Muscle of leg (tissue), 11 donors: ENCODE measurements around the gene MAML1. TPM values are rescaled to one million over a fixed set of nuclear protein-coding genes. Genes with fewer than 3 reads are reported as not detected.
"Not testable (repeated sequence)": the region's sequence is repeated elsewhere in the genome, so short reads cannot be mapped to it uniquely, and the experiment has no call there.

ENCODE experiments used
- DNase-seq: peaks from one replicate; pipeline ENCODE4 v3.0.0; 2013
- H3K27ac ChIP-seq: one replicate; pipeline ENCODE4 v1.5.1; 2013; ENCODE audit warnings: mild to moderate bottlenecking, low read length, control low read depth
- H3K27me3 ChIP-seq: one replicate; pipeline ENCODE4 v1.6.1; 2013; ENCODE audit warnings: low read length; ENCODE audit not compliant: control insufficient read depth, insufficient read depth
- H3K36me3 ChIP-seq: one replicate; pipeline ENCODE4 v1.6.1; 2013; ENCODE audit warnings: low read length; ENCODE audit not compliant: control insufficient read depth, insufficient read depth
- H3K4me1 ChIP-seq: one replicate; pipeline ENCODE4 v1.6.1; 2013; ENCODE audit warnings: low read length; ENCODE audit not compliant: control insufficient read depth, insufficient read depth
- H3K4me3 ChIP-seq: one replicate; pipeline ENCODE4 v1.5.1; 2013; ENCODE audit warnings: low read length, control low read depth
- H3K9me3 ChIP-seq: replicated peaks from 2 replicates; pipeline ENCODE4 v1.6.1; 2013; ENCODE audit warnings: low read depth, low read length; ENCODE audit not compliant: control insufficient read depth
- whole genome bisulfite sequencing: methylation state at CpG from one replicate; pipeline ENCODE4 v1.1.5; 2013; ENCODE audit warnings: missing lambda C conversion rate; ENCODE audit not compliant: insufficient coverage; 5-methylcytosine and 5-hydroxymethylcytosine counted together
- polyA plus RNA-seq, 8 donors: library from polyadenylated mRNA; unstranded; fragments of 120-200 nt; gene quantifications; one replicate each; pipeline versions ENCODE4 v1.2.1 to v1.2.3, GENCODE V29; 2013; ENCODE audit warnings: inconsistent platforms in 1 of 8, low replicate concordance in 1 of 8; ENCODE audit not compliant: insufficient read length in 8 of 8, insufficient read depth in 1 of 8
- total RNA-seq: library from RNA; stranded (reverse); fragments of 120-200 nt; gene quantifications from one replicate; pipeline ENCODE4 v1.2.4, GENCODE V29; 2013

The MAML1 gene
- total and polyA plus RNA-seq, 9 donors, result 11.3 to 35.1 (median 27.0) TPM

DNA sequence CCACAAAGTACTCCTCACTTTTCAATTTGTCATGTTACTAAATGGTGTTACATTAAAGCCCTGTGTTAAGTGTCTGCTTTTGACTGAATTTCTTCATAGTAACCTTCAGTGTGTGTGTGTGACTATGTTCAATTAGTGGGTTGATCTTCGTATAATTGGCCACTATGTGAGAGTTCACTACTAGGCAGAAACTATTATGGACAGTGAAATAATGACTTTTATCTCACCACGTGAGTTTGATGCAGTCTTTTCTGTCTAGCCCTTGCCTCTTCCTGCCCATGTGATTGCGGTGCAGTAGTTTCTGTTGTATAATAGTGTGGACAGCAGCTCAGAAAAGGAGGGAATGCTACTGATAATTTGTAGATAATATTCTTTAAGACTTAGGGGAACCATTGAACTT is 1.8 kb upstream of the MAML1 start:
- WGBS, result no CpG with 5 or more reads among the region's 3 CpGs
- Histone ChIP-seq H3K9me3 (no peaks in the 10 kb centered on the region), H3K36me3 (peaks cover 34% of the 10 kb centered on the region), H3K4me1 (peaks cover 21% of the 10 kb centered on the region), H3K27me3 (no peaks in the 10 kb centered on the region), H3K27ac (no peak overlapping the region), H3K4me3 (no peak overlapping the region)
- DNase-seq, result no peak

GRCh38 chr5:179731791-179732411 is 721 bp upstream of the MAML1 start:
- peak overlapping the region; percentile 28 for H3K4me3 ChIP-seq
- peak overlapping the region; percentile 65 for H3K27ac ChIP-seq
- WGBS, result 74% methylated on average over 7 of the region's 24 CpGs
- no peaks in the 10 kb centered on the region for H3K9me3 ChIP-seq
- no peak for DNase-seq
- peaks cover 22% of the 10 kb centered on the region for H3K4me1 ChIP-seq
- no peaks in the 10 kb centered on the region for H3K27me3 ChIP-seq
- H3K36me3 ChIP-seq, result peaks cover 28% of the 10 kb centered on the region

DNA sequence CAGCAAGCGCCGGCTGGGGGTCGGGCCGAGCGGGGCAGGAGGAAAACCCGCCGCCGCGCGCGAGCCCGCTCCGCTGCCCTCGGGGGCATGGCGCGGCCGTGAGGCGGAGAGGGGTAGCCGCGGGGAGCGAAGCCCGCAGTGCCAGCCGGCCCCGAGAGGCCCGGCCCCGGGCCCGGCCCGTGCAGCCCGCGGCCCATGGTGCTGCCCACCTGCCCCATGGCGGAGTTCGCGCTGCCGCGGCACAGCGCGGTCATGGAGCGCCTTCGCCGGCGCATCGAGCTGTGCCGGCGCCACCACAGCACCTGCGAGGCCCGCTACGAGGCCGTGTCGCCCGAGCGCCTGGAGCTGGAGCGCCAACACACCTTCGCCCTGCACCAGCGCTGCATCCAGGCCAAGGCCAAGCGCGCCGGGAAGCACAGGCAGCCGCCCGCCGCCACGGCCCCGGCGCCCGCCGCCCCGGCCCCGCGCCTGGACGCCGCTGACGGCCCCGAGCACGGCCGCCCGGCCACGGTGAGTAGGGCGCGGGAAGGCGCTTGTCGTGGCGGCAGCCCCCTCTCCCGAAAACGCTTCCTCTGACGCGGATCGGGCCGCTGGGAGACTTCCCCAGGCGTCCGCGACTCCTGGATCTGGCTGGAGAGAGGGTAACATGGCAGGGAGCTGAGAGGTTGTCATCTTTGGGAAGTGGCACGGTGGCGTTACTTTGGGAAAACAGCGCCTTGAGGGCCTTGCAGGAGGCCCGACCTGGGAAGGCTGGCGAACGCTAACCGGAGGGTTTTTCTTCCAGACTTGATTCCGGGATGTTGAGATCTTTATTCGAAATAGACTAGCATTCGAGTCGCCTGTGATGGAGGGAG is 523 bp downstream of the MAML1 start:
- Histone ChIP-seq H3K27ac (peak overlapping the region; percentile 94), H3K27me3 (no peaks in the 10 kb centered on the region), H3K9me3 (no peaks in the 10 kb centered on the region), H3K4me1 (peaks cover 22% of the 10 kb centered on the region), H3K4me3 (peak overlapping the region; percentile 79), H3K36me3 (peaks cover 18% of the 10 kb centered on the region)
- under 1% methylated on average over 101 of the region's 101 CpGs for WGBS
- peak; percentile 59 for DNase-seq

DNA sequence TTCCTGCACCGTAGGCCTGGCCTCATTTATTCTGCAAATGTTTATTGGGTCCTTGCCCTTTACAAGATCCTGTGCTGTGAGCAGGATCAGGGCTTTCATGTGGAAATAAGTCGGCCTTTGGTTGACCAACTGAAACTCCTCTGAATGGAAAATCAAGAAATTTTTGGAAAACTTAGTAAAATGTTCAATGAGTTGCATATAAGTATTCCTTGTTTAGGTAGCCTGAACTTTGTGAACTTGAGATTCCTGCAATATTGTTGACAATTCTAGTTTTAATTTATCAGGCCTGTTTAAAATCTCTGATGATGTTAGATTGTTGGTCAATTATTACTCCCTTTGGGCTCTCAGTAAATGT is 1.1 kb downstream of the MAML1 start:
- Histone ChIP-seq H3K4me1 (peaks cover 22% of the 10 kb centered on the region), H3K9me3 (no peaks in the 10 kb centered on the region), H3K4me3 (peak overlapping the region; percentile 79), H3K27me3 (no peaks in the 10 kb centered on the region), H3K36me3 (peaks cover 15% of the 10 kb centered on the region), H3K27ac (peak overlapping the region; percentile 94)
- DNase-seq, result no peak
- 0% methylated on average over 2 of the region's 2 CpGs for WGBS

- Histone ChIP-seq H3K36me3 (peaks cover 13% of the 10 kb centered on the region), H3K4me3 (no peak overlapping the region), H3K27me3 (no peaks in the 10 kb centered on the region), H3K4me1 (peaks cover 22% of the 10 kb centered on the region), H3K9me3 (no peaks in the 10 kb centered on the region), H3K27ac (peak overlapping the region; percentile 94)
- DNase-seq, result no peak
- WGBS, result 50% methylated on average over 4 of the region's 12 CpGs
Measured at GRCh38 chr5:179734536-179735164, 2.0 kb downstream of the MAML1 start.

DNA sequence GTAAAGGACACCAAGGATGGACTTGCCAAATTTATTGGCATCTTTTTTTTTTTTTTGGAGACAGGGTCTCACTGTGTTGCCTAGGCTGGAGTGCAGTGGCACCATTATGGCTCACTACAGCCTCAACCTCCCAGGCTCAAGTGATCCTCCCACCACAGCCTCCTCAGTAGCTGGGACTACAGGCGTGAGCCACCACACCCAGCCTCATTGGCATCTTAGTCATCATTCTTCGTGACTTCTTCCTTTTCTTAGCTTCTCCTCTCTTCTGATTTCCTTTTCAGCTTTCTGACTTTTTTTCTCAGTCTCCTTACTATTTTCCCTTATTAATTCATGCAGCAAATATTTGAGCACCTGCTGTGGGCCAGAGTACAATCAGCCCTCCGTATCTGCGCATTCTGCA is 6.1 kb downstream of the MAML1 start:
- Histone ChIP-seq H3K4me3 (no peak overlapping the region), H3K27me3 (no peaks in the 10 kb centered on the region), H3K4me1 (peaks cover 17% of the 10 kb centered on the region), H3K36me3 (peaks cover 9% of the 10 kb centered on the region), H3K27ac (no peak overlapping the region), H3K9me3 (no peaks in the 10 kb centered on the region)
- no peak for DNase-seq
- WGBS, result 54% methylated on average over 2 of the region's 4 CpGs

DNA sequence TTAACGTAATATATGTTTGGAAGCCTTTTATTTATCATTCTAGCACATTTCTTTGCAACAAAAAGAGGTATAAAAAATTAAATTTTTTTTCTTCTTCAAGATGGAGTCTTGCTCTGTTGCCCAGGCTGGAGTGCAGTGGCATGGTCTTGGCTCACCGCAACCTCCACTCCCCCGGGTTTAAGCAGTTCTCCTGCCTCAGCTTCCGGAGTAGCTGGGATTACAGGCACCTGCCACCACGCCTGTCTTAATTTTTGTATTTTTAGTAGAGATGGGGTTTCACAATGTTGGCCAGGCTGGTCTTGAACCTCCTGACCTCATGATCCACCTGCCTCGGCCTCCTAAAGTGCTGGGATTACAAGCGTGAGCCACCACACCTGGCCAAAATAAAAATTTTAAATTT is 11.5 kb downstream of the MAML1 start:
- not testable (repeated sequence) for H3K4me1 ChIP-seq, H3K9me3 ChIP-seq, H3K36me3 ChIP-seq, DNase-seq, H3K27me3 ChIP-seq, H3K27ac ChIP-seq, H3K4me3 ChIP-seq
- 82% methylated on average over 3 of the region's 7 CpGs for WGBS

DNA sequence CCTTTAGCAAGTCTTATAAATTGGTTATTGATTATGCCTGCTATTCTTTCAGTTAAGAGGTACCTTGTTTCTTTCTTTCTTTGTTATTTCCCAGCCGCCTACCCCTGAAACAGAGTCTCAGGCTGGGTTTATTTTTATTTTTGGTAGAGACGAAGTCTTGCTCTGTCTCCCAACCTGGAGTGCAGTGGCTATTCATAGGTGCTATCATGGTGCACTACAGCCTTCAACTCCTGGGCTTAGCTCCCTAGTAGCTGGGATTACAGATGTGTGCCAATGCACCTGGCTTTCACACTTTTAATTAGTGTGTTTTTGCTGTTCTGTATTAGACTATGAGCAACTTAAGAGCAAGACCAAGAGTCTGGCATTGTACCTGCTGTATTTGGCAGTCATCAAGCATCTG is 14.2 kb downstream of the MAML1 start:
- no peak for DNase-seq
- Histone ChIP-seq H3K4me1 (no peaks in the 10 kb centered on the region), H3K36me3 (peaks cover 12% of the 10 kb centered on the region), H3K9me3 (peaks cover 2% of the 10 kb centered on the region), H3K27me3 (no peaks in the 10 kb centered on the region), H3K27ac (no peak overlapping the region), H3K4me3 (no peak overlapping the region)
- no CpG with 5 or more reads among the region's 2 CpGs for WGBS

- 86% methylated on average over 1 of the region's 3 CpGs for WGBS
- Histone ChIP-seq H3K4me1 (no peaks in the 10 kb centered on the region), H3K9me3 (peaks cover 2% of the 10 kb centered on the region), H3K36me3 (peaks cover 12% of the 10 kb centered on the region), H3K27ac (no peak overlapping the region), H3K27me3 (no peaks in the 10 kb centered on the region), H3K4me3 (no peak overlapping the region)
- DNase-seq, result no peak
Measured at GRCh38 chr5:179747811-179748210, 15.2 kb downstream of the MAML1 start.

DNA sequence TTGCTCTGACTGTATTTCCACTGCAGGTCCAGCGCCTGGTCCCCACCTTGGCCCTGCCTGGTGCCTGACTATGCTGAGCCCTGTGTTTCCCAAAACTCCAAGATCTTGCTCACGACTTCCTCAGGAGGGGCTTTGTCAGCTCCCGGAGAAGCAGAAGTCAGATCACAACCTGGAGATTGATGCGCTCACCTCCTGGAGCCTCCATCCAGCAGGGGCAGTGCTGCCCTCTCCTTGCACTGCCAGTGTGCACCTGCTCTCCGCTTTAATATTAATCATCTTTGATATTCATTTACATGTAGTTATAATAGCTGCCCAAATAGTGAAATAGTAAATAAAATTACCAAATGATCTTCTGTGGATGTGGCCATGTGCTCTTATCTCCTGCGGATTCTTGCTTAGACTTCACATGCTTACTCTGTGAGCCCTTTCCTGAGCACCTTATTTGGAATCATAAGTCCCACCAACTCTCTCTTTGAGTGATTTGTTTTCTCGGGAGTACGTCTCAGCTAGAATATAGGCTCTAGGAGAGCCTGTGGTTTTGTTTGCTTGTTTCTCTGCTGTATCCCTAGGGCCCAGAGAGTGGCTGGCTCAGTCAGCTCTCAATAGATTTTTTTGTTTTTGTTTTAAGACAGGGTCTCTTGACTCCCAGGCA is 17.4 kb downstream of the MAML1 start:
- Histone ChIP-seq H3K4me3 (no peak overlapping the region), H3K9me3 (peaks cover 2% of the 10 kb centered on the region), H3K27ac (no peak overlapping the region), H3K36me3 (peaks cover 12% of the 10 kb centered on the region), H3K27me3 (no peaks in the 10 kb centered on the region), H3K4me1 (no peaks in the 10 kb centered on the region)
- DNase-seq, result no peak
- WGBS, result 84% methylated on average over 5 of the region's 8 CpGs
